Ascending aorta (tissue), 2 donors: Measurements from ENCODE around the gene CARMIL1. TPM values are rescaled to one million over a fixed set of nuclear protein-coding genes. Genes with fewer than 3 reads are reported as not detected.

Experiments
- DNase-seq, 2 donors: peaks; one replicate each; pipeline ENCODE4 v3.0.0-alpha.2; 2019; ENCODE audit warnings: low spot score in 2 of 2
- H3K27ac ChIP-seq, 2 donors: fragments of 200-600 bp; sonication (generic); one replicate each; pipeline ENCODE4 v1.5.1; 2016 to 2017; ENCODE audit warnings: mild to moderate bottlenecking in 1 of 2
- H3K27me3 ChIP-seq: fragments of 200-600 bp; sonication (generic); one replicate; pipeline ENCODE4 v1.5.1; 2017
- H3K36me3 ChIP-seq, 2 donors: fragments of 200-600 bp; sonication (generic); one replicate each; pipeline ENCODE4 v1.5.1; 2016
- H3K4me1 ChIP-seq, 2 donors: fragments of 200-600 bp; sonication (generic); one replicate each; pipeline ENCODE4 v1.5.1; 2016 to 2017; ENCODE audit warnings: mild to moderate bottlenecking in 1 of 2
- H3K4me3 ChIP-seq, 2 donors: fragments of 200-600 bp; sonication (generic); one replicate each; pipeline ENCODE4 v1.5.1; 2016 to 2017; ENCODE audit warnings: mild to moderate bottlenecking in 1 of 2
- H3K9me3 ChIP-seq, 2 donors: fragments of 200-600 bp; sonication (generic); one replicate each; pipeline ENCODE4 v1.5.1; 2016
- intact Hi-C: fragments of 100-400 bp; cut with DNase I; formaldehyde crosslinking; loops from one replicate; pipeline ENCODE4 v1.15.1; 2023
- total RNA-seq: library from RNA; depleted of rRNA; stranded (reverse); fragments of >200 nt; gene quantifications from one replicate; pipeline ENCODE4 v1.1.0, GENCODE V29; 2016
- TF ChIP-seq, protein P1 (sequence below), 3 experiments: fragments of 200-600 bp in 2 of 3; fragments of 450-650 bp in 1 of 3; sonication (generic) in 2 of 3; IDR thresholded peaks; one replicate each; pipeline ENCODE4 v1.5.1; 2016 to 2019; ENCODE audit warnings: antibody characterized with exemption in 3 of 3, mild to moderate bottlenecking in 1 of 3, moderate library complexity in 1 of 3

The CARMIL1 gene
- total RNA-seq, 1 donor from 2014 or later = 16.1 TPM

- Histone ChIP-seq H3K36me3 (no peaks in the 10 kb centered on the region), H3K9me3 (no peaks in the 10 kb centered on the region), H3K27ac (no peak overlapping the region), H3K27me3 (no peaks in the 10 kb centered on the region), H3K4me3 (no peak overlapping the region), H3K4me1 (no peaks in the 10 kb centered on the region)
- TF ChIP-seq, protein P1, sequence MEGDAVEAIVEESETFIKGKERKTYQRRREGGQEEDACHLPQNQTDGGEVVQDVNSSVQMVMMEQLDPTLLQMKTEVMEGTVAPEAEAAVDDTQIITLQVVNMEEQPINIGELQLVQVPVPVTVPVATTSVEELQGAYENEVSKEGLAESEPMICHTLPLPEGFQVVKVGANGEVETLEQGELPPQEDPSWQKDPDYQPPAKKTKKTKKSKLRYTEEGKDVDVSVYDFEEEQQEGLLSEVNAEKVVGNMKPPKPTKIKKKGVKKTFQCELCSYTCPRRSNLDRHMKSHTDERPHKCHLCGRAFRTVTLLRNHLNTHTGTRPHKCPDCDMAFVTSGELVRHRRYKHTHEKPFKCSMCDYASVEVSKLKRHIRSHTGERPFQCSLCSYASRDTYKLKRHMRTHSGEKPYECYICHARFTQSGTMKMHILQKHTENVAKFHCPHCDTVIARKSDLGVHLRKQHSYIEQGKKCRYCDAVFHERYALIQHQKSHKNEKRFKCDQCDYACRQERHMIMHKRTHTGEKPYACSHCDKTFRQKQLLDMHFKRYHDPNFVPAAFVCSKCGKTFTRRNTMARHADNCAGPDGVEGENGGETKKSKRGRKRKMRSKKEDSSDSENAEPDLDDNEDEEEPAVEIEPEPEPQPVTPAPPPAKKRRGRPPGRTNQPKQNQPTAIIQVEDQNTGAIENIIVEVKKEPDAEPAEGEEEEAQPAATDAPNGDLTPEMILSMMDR (IDR thresholded peaks at IDR 0.05) = no peak
- DNase-seq = no peak
- intact Hi-C loops = no loop called here
Observed at GRCh38 chr6:25250878-25251277, 28.3 kb upstream of the CARMIL1 start.

- TF ChIP-seq, protein P1 (IDR thresholded peaks at IDR 0.05) = no peak
- no peaks in the 10 kb centered on the region for H3K4me1 ChIP-seq
- no peaks in the 10 kb centered on the region for H3K27me3 ChIP-seq
- H3K4me3 ChIP-seq = no peak overlapping the region
- DNase-seq = no peak
- no peaks in the 10 kb centered on the region for H3K36me3 ChIP-seq
- H3K27ac ChIP-seq = no peak overlapping the region
- intact Hi-C loops = no loop called here
- no peaks in the 10 kb centered on the region for H3K9me3 ChIP-seq
Observed at GRCh38 chr6:25251426-25251825, 27.7 kb upstream of the CARMIL1 start.

- H3K36me3 ChIP-seq = no peaks in the 10 kb centered on the region
- no peak overlapping the region for H3K4me3 ChIP-seq
- no peaks in the 10 kb centered on the region for H3K9me3 ChIP-seq
- TF ChIP-seq, protein P1 (IDR thresholded peaks at IDR 0.05) = no peak
- H3K4me1 ChIP-seq = no peaks in the 10 kb centered on the region
- no peak overlapping the region for H3K27ac ChIP-seq
- no peaks in the 10 kb centered on the region for H3K27me3 ChIP-seq
- intact Hi-C loops = no loop called here
- DNase-seq = no peak
Observed at GRCh38 chr6:25253351-25253750, 25.8 kb upstream of the CARMIL1 start.

GRCh38 chr6:25254671-25255070 lies 24.5 kb upstream of the CARMIL1 start:
- no peaks in the 10 kb centered on the region for H3K27me3 ChIP-seq
- H3K4me3 ChIP-seq = no peak overlapping the region
- intact Hi-C loops = no loop called here
- H3K36me3 ChIP-seq = no peaks in the 10 kb centered on the region
- no peaks in the 10 kb centered on the region for H3K9me3 ChIP-seq
- H3K27ac ChIP-seq = no peak overlapping the region
- DNase-seq = no peak
- H3K4me1 ChIP-seq = no peaks in the 10 kb centered on the region
- TF ChIP-seq, protein P1 (IDR thresholded peaks at IDR 0.05) = no peak

DNA sequence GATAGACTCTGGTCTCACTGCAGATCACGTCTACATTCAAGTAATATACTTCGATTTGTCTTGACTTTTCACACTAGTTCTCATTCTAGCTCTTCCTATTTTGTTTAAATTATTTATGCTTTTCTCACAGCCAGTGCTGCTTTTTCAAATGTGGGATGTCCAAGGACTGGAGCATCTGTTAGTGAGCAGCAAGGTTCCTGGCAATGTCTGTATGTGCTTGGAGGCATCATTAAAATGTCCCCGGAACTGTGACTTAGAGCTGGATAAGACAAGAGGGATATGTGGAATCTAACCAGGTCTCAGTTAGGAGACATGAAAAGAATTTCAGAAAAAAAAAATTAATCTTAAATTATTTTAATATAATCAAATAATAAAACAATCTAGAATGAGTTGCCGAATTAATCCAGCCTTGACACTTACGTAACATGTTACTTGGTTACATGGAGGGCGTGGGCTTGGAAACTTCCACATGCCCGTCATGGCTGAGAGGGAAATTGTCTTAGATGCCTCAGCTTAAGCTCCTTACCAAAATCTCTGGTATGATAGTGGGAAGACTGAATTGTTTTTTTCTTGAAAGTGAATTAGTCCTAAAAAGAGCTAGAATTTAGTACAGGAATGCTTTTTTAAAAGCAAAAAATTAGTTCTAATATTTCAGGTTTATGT lies 21.4 kb upstream of the CARMIL1 start:
- Histone ChIP-seq H3K27me3 (no peaks in the 10 kb centered on the region), H3K27ac (no peak overlapping the region), H3K36me3 (no peaks in the 10 kb centered on the region), H3K4me1 (no peaks in the 10 kb centered on the region), H3K4me3 (no peak overlapping the region), H3K9me3 (no peaks in the 10 kb centered on the region)
- TF ChIP-seq, protein P1 (IDR thresholded peaks at IDR 0.05) = no peak
- no peak for DNase-seq
- intact Hi-C loops = no loop called here

GRCh38 chr6:25259756-25260155 lies 19.4 kb upstream of the CARMIL1 start:
- TF ChIP-seq, protein P1 (IDR thresholded peaks at IDR 0.05) = no peak
- H3K27ac ChIP-seq = no peak overlapping the region
- intact Hi-C loops = no loop called here
- H3K9me3 ChIP-seq = no peaks in the 10 kb centered on the region
- no peaks in the 10 kb centered on the region for H3K4me1 ChIP-seq
- no peaks in the 10 kb centered on the region for H3K27me3 ChIP-seq
- no peaks in the 10 kb centered on the region for H3K36me3 ChIP-seq
- DNase-seq = no peak
- H3K4me3 ChIP-seq = no peak overlapping the region
